ENCODE data around the gene FRMD3. TPM values are rescaled to one million over a fixed set of nuclear protein-coding genes. Genes with fewer than 3 reads are reported as not detected.
A peak's percentile ranks its signal among the peaks of the same experiment; 100 is the strongest.

The FRMD3 gene
- total RNA-seq, 4 donors from 2014 or later, result 1.8 to 13.3 (median 3.3) TPM

GRCh38 chr9:83315649-83316048 is 222.6 kb downstream of the FRMD3 start:
- H3K27me3 ChIP-seq, result no peaks in the 10 kb centered on the region
- no peak for TF ChIP-seq CTCF (IDR thresholded peaks at IDR 0.05)
- no peak for TF ChIP-seq POLR2A (IDR thresholded peaks at IDR 0.05)
- H3K4me1 ChIP-seq, result no peaks in the 10 kb centered on the region
- no peak overlapping the region for H3K27ac ChIP-seq
- no peak overlapping the region for H3K4me3 ChIP-seq
- no peak for DNase-seq
- H3K36me3 ChIP-seq, result no peaks in the 10 kb centered on the region
- intact Hi-C loops (cut with DNase I; ENCODE audit: low total_unique reads), result no loop called here
- H3K9me3 ChIP-seq, result no peaks in the 10 kb centered on the region

DNA sequence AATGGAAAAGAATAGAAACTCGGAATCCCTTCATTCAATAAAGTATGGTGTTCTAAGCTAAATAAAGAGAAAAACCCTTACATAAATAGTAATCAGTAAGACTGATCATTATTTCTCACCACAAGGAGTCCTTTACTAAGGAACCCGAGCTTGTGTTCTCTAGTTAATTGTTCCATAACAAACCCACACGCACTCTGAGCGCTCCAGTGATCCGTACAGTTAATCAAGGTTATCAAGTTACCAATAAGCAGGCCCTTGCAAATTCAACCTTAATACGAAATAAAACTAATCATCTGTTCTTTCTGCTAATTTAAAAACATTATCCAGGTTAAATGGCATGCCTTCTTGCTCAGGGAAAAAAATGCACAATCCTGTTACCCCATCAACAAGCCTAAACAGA is 224.4 kb downstream of the FRMD3 start:
- DNase-seq, result no peak
- Histone ChIP-seq H3K4me3 (no peak overlapping the region), H3K4me1 (no peaks in the 10 kb centered on the region), H3K27me3 (no peaks in the 10 kb centered on the region), H3K9me3 (no peaks in the 10 kb centered on the region), H3K27ac (no peak overlapping the region), H3K36me3 (no peaks in the 10 kb centered on the region)
- no peak for TF ChIP-seq POLR2A (IDR thresholded peaks at IDR 0.05)
- no peak for TF ChIP-seq CTCF (IDR thresholded peaks at IDR 0.05)
- intact Hi-C loops (cut with DNase I; ENCODE audit: low total_unique reads), result no loop called here

DNA sequence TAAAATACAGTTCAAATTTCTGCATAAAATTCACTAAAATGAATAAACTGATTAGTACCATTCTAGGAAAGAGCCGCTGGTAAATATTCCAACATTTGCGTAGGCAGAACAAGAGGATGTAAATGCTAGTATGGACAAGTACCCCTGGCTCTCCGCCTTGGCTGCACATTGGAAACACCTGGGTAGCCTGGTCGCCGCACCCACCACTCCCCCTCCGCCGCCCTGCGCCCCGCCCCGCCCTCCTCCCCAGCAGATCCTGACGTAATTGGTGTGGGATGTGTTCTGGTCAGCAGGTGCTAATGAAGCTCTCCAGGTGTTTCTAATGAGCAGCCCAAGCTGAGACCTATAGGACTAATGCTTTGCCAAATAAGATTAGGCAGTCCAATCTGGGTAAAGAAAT is 225.7 kb downstream of the FRMD3 start:
- DNase-seq, result no peak
- Histone ChIP-seq H3K9me3 (no peaks in the 10 kb centered on the region), H3K27ac (no peak overlapping the region), H3K27me3 (no peaks in the 10 kb centered on the region), H3K36me3 (no peaks in the 10 kb centered on the region), H3K4me1 (no peaks in the 10 kb centered on the region), H3K4me3 (no peak overlapping the region)
- intact Hi-C loops (cut with DNase I; ENCODE audit: low total_unique reads), result no loop called here
- no peak for TF ChIP-seq POLR2A (IDR thresholded peaks at IDR 0.05)
- TF ChIP-seq CTCF (IDR thresholded peaks at IDR 0.05), result no peak

GRCh38 chr9:83307066-83307724 is 231.0 kb downstream of the FRMD3 start:
- Histone ChIP-seq H3K27me3 (no peaks in the 10 kb centered on the region), H3K9me3 (no peaks in the 10 kb centered on the region), H3K4me3 (no peak overlapping the region), H3K4me1 (peaks cover 0 to 7% of the 10 kb centered on the region in 2 donors), H3K36me3 (no peaks in the 10 kb centered on the region), H3K27ac (no peak overlapping the region)
- TF ChIP-seq CTCF (IDR thresholded peaks at IDR 0.05), result no peak
- no peak for TF ChIP-seq POLR2A (IDR thresholded peaks at IDR 0.05)
- intact Hi-C loops (cut with DNase I; ENCODE audit: low total_unique reads), result no loop called here
- no peak for DNase-seq

DNA sequence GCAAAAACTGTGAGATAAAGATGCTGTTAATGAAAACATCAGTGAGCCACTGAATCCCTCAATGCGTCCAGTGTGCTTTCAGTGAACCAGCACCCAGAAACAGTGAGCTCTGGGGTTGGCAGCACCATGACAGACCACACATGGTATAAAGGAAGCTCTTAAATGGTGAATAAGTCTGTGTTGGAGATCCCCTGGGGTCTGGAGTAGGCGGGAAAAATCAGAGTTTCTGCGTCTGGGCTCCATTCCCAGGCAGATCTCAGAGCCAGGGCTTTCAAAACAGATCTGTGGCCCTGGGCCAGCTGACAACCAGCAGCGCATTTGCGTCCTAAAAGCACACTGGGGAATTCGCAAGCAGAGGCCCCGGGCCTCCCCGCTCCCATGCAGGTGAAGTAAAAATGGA is 233.5 kb downstream of the FRMD3 start:
- Histone ChIP-seq H3K9me3 (no peaks in the 10 kb centered on the region), H3K4me1 (peaks cover 0 to 7% of the 10 kb centered on the region in 2 donors), H3K36me3 (no peaks in the 10 kb centered on the region), H3K4me3 (no peak overlapping the region), H3K27me3 (no peaks in the 10 kb centered on the region), H3K27ac (peak overlapping the region; percentile 9 to 43)
- peak; percentile 83 to 90 for DNase-seq
- TF ChIP-seq POLR2A (IDR thresholded peaks at IDR 0.05) (no peak), CTCF (IDR thresholded peaks at IDR 0.05) (no peak)
- intact Hi-C loops (cut with DNase I; ENCODE audit: low total_unique reads), result no loop called here
